Renal cortex interstitium (tissue), 11 donors: ENCODE measurements around the gene GCDH. TPM values are rescaled to one million over a fixed set of nuclear protein-coding genes. Genes with fewer than 3 reads are reported as not detected.

Experiments used
- DNase-seq, 11 donors: peaks; one replicate each; pipeline ENCODE4 v3.0.0-alpha.2; 2013; ENCODE audit warnings: low read depth in 9 of 11, low spot score in 4 of 11; ENCODE audit errors: extremely low read depth in 1 of 11
- polyA plus RNA-seq, 3 donors: library from polyadenylated mRNA; unstranded; fragments of 120-200 nt; gene quantifications; one replicate each; pipeline ENCODE4 v1.2.1, GENCODE V29; 2013; ENCODE audit not compliant: insufficient read length in 3 of 3

GCDH gene
- polyA plus RNA-seq, 3 donors, result 31.9 to 38.3 (median 33.4) TPM

GRCh38 chr19:12932392-12933286 is 41.7 kb downstream of the GCDH start:
- no peak for DNase-seq

- peak in 10 of 11 donors; percentile 77 to 91 (median 86) for DNase-seq
These were observed 42.5 kb downstream of the GCDH start, which contains the start of gene FARSA for GRCh38 chr19:12933287-12934072. Gene FARSA (minus strand): TSS chr19:12933711. CDS start chr19:12933696, 15 bp downstream.

GRCh38 chr19:12935071-12935470 is 44.1 kb downstream of the GCDH start:
- no peak for DNase-seq

- no peak for DNase-seq
These were observed 45.6 kb downstream of the GCDH start for GRCh38 chr19:12936582-12936981.

- no peak for DNase-seq
These were observed 46.4 kb downstream of the GCDH start for GRCh38 chr19:12937093-12937926.

- DNase-seq, result peak; percentile 97 to 100 (median 99)
These were observed 47.2 kb downstream of the GCDH start, which contains the start of gene CALR for GRCh38 chr19:12937927-12938778. Gene CALR (plus strand): TSS chr19:12938609. CDS start chr19:12938680, 71 bp downstream.

- DNase-seq, result no peak
These were observed 48.0 kb downstream of the GCDH start for GRCh38 chr19:12938779-12939601.

GRCh38 chr19:12939975-12940423 is 49.0 kb downstream of the GCDH start:
- no peak for DNase-seq

- no peak for DNase-seq
These were observed 49.9 kb downstream of the GCDH start for GRCh38 chr19:12940897-12941296.

- DNase-seq, result no peak
These were observed 52.6 kb downstream of the GCDH start for GRCh38 chr19:12943437-12944044.

GRCh38 chr19:12944104-12944674 is 53.2 kb downstream of the GCDH start:
- DNase-seq, result no peak

GRCh38 chr19:12945479-12946091 is 54.6 kb downstream of the GCDH start, which contains the start of gene RAD23A:
Gene RAD23A (plus strand): TSS chr19:12945862. CDS start chr19:12945949, 87 bp downstream.
- peak; percentile 94 to 99 (median 97) for DNase-seq

GRCh38 chr19:12946092-12946721 is 55.2 kb downstream of the GCDH start:
- DNase-seq, result peak in 2 of 11 donors; percentile 48 to 65

- DNase-seq, result no peak
These were observed 56.0 kb downstream of the GCDH start for GRCh38 chr19:12946731-12947496.
